Measurements from ENCODE around the gene FBLN5. TPM values are rescaled to one million over a fixed set of nuclear protein-coding genes. Genes with fewer than 3 reads are reported as not detected.

The FBLN5 gene
- total RNA-seq, 4 donors from 2014 or later: 19.6 to 36.8 (median 27.3) TPM

DNA sequence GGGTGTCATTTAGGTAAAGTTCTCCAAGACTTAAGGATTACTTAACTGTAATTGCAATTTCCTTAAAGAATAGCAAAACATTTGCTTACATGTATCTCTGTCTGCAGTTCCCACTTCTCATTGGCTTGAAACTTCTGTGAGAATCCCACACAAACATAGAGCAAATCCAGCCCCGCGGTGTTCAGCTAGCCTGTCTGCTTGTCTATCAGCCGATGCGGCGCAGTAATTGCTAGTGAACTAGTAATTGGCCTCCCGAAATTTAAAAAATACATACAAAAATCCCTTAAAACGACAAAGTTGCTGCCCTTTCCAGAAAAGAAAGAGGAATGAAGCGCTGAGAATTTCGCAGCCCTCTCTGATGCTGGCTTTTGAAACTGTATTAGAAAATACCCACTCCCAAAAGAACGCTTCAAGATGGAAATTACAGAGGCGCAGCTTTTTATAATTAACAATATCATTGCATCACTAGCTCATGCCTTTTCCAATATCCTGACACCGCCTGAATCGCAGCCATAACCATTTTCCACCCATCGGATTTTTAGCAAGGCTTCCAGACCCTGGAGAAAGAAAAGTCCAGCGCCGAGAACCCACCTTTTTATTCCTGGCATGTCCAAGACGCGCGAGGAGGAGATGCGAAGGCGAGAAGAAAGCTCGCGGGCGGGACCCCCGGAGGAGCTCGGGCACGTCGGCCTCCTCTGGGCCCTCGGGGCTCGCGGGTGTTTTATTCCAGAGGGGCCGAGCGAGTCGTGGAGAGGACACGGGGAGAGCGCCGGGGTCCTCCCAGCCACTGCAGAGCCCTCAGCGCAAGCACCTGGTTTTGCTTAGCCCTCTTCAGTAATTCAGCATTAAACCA, 646 bp downstream of the FBLN5 start:
- peaks cover 17 to 35% (median 33%) of the 10 kb centered on the region in 3 donors for H3K27me3 ChIP-seq
- peak overlapping the region; percentile 40 to 59 (median 52) for H3K27ac ChIP-seq
- DNase-seq: no peak
- H3K4me3 ChIP-seq: peak overlapping the region; percentile 47 to 70 (median 56)
- in situ Hi-C loops (cut with MboI; ENCODE audit: low sequenced_read_pairs in 4 of 4) (no loop called here), intact Hi-C loops (cut with DNase I; ENCODE audit: low total_unique reads) (no loop called here)
- H3K4me1 ChIP-seq: peaks cover 4 to 10% of the 10 kb centered on the region in 2 donors
- H3K9me3 ChIP-seq: no peaks in the 10 kb centered on the region
- H3K36me3 ChIP-seq: no peaks in the 10 kb centered on the region
- TF ChIP-seq, protein P1, sequence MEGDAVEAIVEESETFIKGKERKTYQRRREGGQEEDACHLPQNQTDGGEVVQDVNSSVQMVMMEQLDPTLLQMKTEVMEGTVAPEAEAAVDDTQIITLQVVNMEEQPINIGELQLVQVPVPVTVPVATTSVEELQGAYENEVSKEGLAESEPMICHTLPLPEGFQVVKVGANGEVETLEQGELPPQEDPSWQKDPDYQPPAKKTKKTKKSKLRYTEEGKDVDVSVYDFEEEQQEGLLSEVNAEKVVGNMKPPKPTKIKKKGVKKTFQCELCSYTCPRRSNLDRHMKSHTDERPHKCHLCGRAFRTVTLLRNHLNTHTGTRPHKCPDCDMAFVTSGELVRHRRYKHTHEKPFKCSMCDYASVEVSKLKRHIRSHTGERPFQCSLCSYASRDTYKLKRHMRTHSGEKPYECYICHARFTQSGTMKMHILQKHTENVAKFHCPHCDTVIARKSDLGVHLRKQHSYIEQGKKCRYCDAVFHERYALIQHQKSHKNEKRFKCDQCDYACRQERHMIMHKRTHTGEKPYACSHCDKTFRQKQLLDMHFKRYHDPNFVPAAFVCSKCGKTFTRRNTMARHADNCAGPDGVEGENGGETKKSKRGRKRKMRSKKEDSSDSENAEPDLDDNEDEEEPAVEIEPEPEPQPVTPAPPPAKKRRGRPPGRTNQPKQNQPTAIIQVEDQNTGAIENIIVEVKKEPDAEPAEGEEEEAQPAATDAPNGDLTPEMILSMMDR (IDR thresholded peaks at IDR 0.05 in 4 of 5, conservative IDR thresholded peaks at IDR 0.05 in 1 of 5): no peak
- TF ChIP-seq POLR2A (IDR thresholded peaks at IDR 0.05): no peak
- ATAC-seq: no peak

DNA sequence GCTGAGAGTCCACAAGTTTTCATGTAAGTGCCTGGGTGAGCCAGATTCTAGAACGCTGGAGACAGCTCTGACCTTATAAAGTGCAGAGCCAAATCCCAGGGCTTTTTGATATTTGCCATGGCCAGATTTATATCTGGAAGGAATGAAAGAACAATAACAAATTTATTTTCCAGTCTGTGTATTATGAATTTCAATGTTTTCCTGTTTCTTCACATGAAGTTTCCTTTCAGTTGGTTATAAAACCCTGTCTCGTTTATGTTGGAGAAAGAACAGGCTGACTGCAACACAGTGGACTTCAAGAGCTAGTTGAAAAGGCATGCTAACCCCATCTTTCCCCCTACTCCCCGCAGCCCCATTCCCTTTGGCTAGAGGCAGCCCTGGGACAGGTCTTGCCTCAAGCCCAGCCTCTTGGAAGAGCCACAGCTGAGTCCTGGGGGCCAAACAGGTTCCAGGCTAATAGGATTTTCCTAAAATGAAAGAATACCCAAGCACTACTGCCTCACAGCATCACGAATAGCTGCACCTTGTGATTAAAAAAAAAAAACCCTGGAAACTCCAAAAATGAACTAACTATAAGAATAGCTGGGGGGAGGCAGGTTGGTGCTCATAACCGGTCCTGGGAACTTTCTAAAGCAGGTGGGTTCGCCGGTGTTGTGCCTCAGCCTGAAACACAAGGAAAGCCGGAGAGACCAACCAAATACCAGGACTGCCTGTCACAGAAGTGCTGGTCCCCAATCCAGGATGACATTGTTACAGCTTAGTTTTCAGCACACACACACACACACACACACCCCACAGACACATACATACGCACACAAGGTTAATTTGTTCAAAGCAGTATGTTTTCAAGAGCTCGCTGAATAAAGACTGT, 1.5 kb downstream of the FBLN5 start:
- intact Hi-C loops (cut with DNase I; ENCODE audit: low total_unique reads) (no loop called here), in situ Hi-C loops (cut with MboI; ENCODE audit: low sequenced_read_pairs in 4 of 4) (no loop called here)
- Histone ChIP-seq H3K27ac (peak overlapping the region; percentile 3 to 56 (median 44)), H3K9me3 (no peaks in the 10 kb centered on the region), H3K36me3 (no peaks in the 10 kb centered on the region), H3K27me3 (peaks cover 17 to 35% (median 33%) of the 10 kb centered on the region in 3 donors), H3K4me1 (peaks cover 4 to 10% of the 10 kb centered on the region in 2 donors), H3K4me3 (peak overlapping the region; percentile 47 to 70 (median 56))
- ATAC-seq (no peak), DNase-seq (no peak)
- TF ChIP-seq POLR2A (IDR thresholded peaks at IDR 0.05): no peak
- TF ChIP-seq, protein P1 (IDR thresholded peaks at IDR 0.05 in 4 of 5, conservative IDR thresholded peaks at IDR 0.05 in 1 of 5): no peak

DNA sequence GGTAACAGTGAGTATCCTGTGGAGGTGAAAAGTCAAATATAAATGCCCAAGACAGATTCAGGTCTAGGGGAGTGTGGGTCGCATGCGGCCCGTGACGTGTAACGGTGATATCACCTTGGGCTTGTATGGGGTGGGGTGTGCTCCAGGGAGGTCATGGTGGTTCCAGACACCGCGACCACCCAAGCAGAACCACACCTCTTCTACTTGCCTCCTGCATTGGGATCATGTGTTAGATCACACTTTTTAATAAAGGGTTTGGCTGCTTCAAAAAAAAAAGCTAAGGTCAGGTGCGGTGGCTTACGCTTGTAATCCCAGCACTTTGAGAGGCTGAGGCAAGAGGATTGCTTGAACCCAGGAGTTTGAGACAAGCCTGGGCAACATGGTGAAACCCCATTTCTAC, 4.5 kb downstream of the FBLN5 start:
- H3K36me3 ChIP-seq: no peaks in the 10 kb centered on the region
- H3K4me1 ChIP-seq: peaks cover 4 to 10% of the 10 kb centered on the region in 2 donors
- DNase-seq: no peak
- TF ChIP-seq, protein P1 (IDR thresholded peaks at IDR 0.05 in 4 of 5, conservative IDR thresholded peaks at IDR 0.05 in 1 of 5): no peak
- no peak for TF ChIP-seq POLR2A (IDR thresholded peaks at IDR 0.05)
- no peaks in the 10 kb centered on the region for H3K9me3 ChIP-seq
- H3K27me3 ChIP-seq: peaks cover 11 to 25% (median 18%) of the 10 kb centered on the region in 3 donors
- in situ Hi-C loops (cut with MboI; ENCODE audit: low sequenced_read_pairs in 4 of 4): no loop called here
- ATAC-seq: no peak
- no peak overlapping the region for H3K27ac ChIP-seq
- H3K4me3 ChIP-seq: no peak overlapping the region
- intact Hi-C loops (cut with DNase I; ENCODE audit: low total_unique reads): no loop called here

DNA sequence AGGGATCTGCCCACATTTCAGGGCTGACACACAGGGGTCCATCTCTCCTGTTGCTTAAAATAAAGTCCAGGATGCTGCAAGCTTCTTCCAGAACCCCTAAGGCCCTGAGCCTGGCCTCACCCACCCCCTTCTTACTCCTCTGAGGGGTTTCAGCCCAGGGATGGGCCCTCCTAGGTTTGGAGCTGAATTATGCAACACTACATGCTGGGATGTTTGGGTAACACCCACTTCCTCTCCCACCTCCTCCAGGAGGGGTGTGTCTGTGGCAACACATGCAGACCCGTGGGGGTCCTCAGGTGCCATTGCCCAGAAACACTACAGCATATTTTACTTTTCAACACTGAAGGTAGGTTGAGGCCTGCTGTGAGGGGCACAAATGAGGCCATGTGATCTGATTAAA, 5.4 kb downstream of the FBLN5 start:
- ATAC-seq (no peak), DNase-seq (no peak)
- Histone ChIP-seq H3K4me1 (peaks cover 2 to 9% of the 10 kb centered on the region in 2 donors), H3K27me3 (peaks cover 8 to 22% (median 18%) of the 10 kb centered on the region in 3 donors), H3K27ac (no peak overlapping the region), H3K9me3 (no peaks in the 10 kb centered on the region), H3K4me3 (no peak overlapping the region), H3K36me3 (no peaks in the 10 kb centered on the region)
- TF ChIP-seq, protein P1 (IDR thresholded peaks at IDR 0.05 in 4 of 5, conservative IDR thresholded peaks at IDR 0.05 in 1 of 5): no peak
- TF ChIP-seq POLR2A (IDR thresholded peaks at IDR 0.05): no peak
- intact Hi-C loops (cut with DNase I; ENCODE audit: low total_unique reads): no loop called here
- in situ Hi-C loops (cut with MboI; ENCODE audit: low sequenced_read_pairs in 4 of 4): no loop called here
